ENCODE results near the gene CDIP1. TPM values are rescaled to one million over a fixed set of nuclear protein-coding genes. Genes with fewer than 3 reads are reported as not detected.

CDIP1 gene
- polyA plus RNA-seq, 1 donor = 46.2 TPM

Other genes starting within 250 kb of the CDIP1 start
- 22.9 TPM for gene GLIS2, start 222.7 kb downstream of the CDIP1 start, polyA plus RNA-seq (ENCODE audit: insufficient read length)
- 25.4 TPM for gene PAM16, start 187.5 kb downstream of the CDIP1 start, polyA plus RNA-seq (ENCODE audit: insufficient read length)
- gene VASN, start 166.9 kb downstream of the CDIP1 start, polyA plus RNA-seq (ENCODE audit: insufficient read length) = 13.7 TPM
- gene CORO7, start 122.2 kb downstream of the CDIP1 start, polyA plus RNA-seq (ENCODE audit: insufficient read length) = 19.4 TPM
- gene DNAJA3, start 112.9 kb downstream of the CDIP1 start, polyA plus RNA-seq (ENCODE audit: insufficient read length) = 29.6 TPM
- 13.2 TPM for gene NMRAL1, start 64.1 kb downstream of the CDIP1 start, polyA plus RNA-seq (ENCODE audit: insufficient read length)
- gene HMOX2, start 62.4 kb downstream of the CDIP1 start, polyA plus RNA-seq (ENCODE audit: insufficient read length) = 36.2 TPM
- gene C16orf96, start 17.6 kb upstream of the CDIP1 start, polyA plus RNA-seq (ENCODE audit: insufficient read length) = 0.73 TPM
- 23.4 TPM for gene UBALD1, start 76.1 kb upstream of the CDIP1 start, polyA plus RNA-seq (ENCODE audit: insufficient read length)
- 35.5 TPM for gene MGRN1, start 86.1 kb upstream of the CDIP1 start, polyA plus RNA-seq (ENCODE audit: insufficient read length)
- gene NUDT16L1, start 154.8 kb upstream of the CDIP1 start, polyA plus RNA-seq (ENCODE audit: insufficient read length) = 23.3 TPM
- 16.0 TPM for gene ANKS3, start 195.5 kb upstream of the CDIP1 start, polyA plus RNA-seq (ENCODE audit: insufficient read length)
- gene DNAAF8, start 195.8 kb upstream of the CDIP1 start, polyA plus RNA-seq (ENCODE audit: insufficient read length) = 0.63 TPM
- 8.7 TPM for gene ZNF500, start 228.4 kb upstream of the CDIP1 start, polyA plus RNA-seq (ENCODE audit: insufficient read length)
- not detected for gene SEPTIN12, start 249.6 kb upstream of the CDIP1 start, polyA plus RNA-seq (ENCODE audit: insufficient read length)

Measured in forelimb muscle (tissue), 1 donor.